ENCODE results near the gene LKAAEAR1. TPM values are rescaled to one million over a fixed set of nuclear protein-coding genes. Genes with fewer than 3 reads are reported as not detected.

The LKAAEAR1 gene
- total RNA-seq, 2 donors from 2014 or later, result 10.2 TPM; not detected in 1

DNA sequence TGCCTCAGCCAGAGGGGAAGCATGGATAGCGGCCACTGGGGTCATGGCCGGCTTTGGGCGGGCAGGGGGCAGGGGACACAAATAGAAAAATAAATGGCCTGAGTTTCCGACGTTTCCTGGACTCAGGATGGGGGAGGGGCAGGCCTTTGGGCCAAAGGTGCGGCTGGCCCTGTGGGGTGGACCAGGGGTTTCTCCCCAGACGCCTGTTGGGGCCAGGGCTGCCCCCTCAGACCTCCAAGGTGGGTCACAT lies 27.6 kb downstream of the LKAAEAR1 start:
- H3K36me3 ChIP-seq, result no peaks in the 10 kb centered on the region
- no peak for DNase-seq (ENCODE audit: low spot score)
- peaks cover 9% of the 10 kb centered on the region for H3K27me3 ChIP-seq (replicated peaks; ENCODE audit: insufficient read depth)
- H3K4me1 ChIP-seq (replicated peaks), result peaks cover 6% of the 10 kb centered on the region
- H3K27ac ChIP-seq, result no peak overlapping the region
- no peak overlapping the region for H3K4me3 ChIP-seq
- intact Hi-C loops (cut with DNase I), result no loop called here
- H3K9me3 ChIP-seq, result no peaks in the 10 kb centered on the region
- WGBS, result 58% methylated on average over 7 of the region's 7 CpGs
- TF ChIP-seq POLR2AphosphoS5 (IDR thresholded peaks at IDR 0.05) (no peak), POLR2A (IDR thresholded peaks at IDR 0.05) (no peak)
- TF ChIP-seq, protein P1, sequence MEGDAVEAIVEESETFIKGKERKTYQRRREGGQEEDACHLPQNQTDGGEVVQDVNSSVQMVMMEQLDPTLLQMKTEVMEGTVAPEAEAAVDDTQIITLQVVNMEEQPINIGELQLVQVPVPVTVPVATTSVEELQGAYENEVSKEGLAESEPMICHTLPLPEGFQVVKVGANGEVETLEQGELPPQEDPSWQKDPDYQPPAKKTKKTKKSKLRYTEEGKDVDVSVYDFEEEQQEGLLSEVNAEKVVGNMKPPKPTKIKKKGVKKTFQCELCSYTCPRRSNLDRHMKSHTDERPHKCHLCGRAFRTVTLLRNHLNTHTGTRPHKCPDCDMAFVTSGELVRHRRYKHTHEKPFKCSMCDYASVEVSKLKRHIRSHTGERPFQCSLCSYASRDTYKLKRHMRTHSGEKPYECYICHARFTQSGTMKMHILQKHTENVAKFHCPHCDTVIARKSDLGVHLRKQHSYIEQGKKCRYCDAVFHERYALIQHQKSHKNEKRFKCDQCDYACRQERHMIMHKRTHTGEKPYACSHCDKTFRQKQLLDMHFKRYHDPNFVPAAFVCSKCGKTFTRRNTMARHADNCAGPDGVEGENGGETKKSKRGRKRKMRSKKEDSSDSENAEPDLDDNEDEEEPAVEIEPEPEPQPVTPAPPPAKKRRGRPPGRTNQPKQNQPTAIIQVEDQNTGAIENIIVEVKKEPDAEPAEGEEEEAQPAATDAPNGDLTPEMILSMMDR (IDR thresholded peaks at IDR 0.05), result no peak

DNA sequence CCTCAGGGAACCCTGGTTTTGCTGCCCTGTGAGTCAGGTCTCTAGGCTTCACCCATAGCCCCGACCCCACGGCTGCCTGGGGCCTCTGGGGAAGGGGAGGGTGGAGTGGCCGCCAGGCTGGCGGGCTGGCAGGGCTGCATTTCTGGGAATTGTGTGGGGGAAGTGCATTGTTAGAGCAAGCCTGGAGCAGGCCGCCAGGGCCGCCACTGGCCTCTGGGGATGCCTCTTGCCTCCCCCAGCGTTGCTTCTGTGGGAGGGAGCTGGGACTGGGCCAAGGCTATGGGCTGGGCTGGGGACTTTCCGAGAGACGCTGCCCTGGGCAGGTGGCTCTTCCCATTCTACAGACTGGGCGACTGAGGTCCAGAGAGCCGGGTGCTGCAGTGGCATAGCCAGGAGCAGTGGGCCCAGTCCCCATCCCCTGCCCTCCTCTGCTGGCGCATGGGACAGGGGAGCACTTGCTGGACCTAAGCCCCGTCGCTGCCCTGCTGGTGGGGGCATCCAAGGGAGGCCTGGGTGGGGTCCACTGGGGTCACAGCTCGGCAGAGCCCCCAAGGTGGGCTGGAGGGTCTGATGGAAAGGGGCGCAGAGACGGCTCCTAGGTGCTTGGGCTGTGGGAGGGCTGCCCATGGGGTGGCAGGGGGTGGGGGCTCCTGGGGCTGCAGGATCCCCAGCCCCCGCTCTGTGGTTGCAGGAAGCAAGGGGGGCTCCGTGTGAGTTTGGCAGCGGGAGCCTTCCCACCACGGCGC lies 28.1 kb downstream of the LKAAEAR1 start:
- Histone ChIP-seq H3K27ac (no peak overlapping the region), H3K9me3 (no peaks in the 10 kb centered on the region), H3K4me1 (replicated peaks) (peaks cover 6% of the 10 kb centered on the region), H3K27me3 (replicated peaks; ENCODE audit: insufficient read depth) (peaks cover 9% of the 10 kb centered on the region), H3K4me3 (no peak overlapping the region), H3K36me3 (no peaks in the 10 kb centered on the region)
- 43% methylated on average over 14 of the region's 22 CpGs for WGBS
- DNase-seq (ENCODE audit: low spot score), result no peak
- intact Hi-C loops (cut with DNase I), result no loop called here
- TF ChIP-seq, protein P1 (IDR thresholded peaks at IDR 0.05), result no peak
- no peak for TF ChIP-seq POLR2A (IDR thresholded peaks at IDR 0.05)
- no peak for TF ChIP-seq POLR2AphosphoS5 (IDR thresholded peaks at IDR 0.05)

DNA sequence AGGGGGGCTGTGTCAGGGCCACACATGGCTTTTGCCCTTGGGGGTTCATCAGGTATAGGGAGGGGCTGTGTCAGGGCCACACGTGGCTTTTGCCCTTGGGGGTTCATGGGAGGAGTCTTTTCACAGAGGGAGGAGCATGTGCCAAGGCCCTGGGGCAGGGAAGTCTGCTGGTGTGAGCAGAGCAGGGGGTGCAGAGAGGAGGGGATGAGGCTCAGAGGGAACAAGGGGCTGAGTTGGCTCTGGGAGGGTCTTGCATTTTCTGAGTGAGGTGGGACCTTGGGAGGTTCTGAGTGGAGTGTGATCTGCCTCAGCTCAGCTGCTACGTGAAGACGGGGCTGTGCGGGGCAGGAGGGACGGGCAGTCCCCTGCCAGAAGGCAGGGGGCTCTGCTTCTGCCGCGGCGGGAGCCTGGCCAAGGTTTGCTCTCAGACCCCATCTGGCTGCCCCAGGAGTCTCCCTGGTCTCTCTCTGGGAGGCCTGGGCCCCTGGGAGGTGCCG lies 28.8 kb downstream of the LKAAEAR1 start:
- peaks cover 12% of the 10 kb centered on the region for H3K27me3 ChIP-seq (replicated peaks; ENCODE audit: insufficient read depth)
- intact Hi-C loops (cut with DNase I), result no loop called here

DNA sequence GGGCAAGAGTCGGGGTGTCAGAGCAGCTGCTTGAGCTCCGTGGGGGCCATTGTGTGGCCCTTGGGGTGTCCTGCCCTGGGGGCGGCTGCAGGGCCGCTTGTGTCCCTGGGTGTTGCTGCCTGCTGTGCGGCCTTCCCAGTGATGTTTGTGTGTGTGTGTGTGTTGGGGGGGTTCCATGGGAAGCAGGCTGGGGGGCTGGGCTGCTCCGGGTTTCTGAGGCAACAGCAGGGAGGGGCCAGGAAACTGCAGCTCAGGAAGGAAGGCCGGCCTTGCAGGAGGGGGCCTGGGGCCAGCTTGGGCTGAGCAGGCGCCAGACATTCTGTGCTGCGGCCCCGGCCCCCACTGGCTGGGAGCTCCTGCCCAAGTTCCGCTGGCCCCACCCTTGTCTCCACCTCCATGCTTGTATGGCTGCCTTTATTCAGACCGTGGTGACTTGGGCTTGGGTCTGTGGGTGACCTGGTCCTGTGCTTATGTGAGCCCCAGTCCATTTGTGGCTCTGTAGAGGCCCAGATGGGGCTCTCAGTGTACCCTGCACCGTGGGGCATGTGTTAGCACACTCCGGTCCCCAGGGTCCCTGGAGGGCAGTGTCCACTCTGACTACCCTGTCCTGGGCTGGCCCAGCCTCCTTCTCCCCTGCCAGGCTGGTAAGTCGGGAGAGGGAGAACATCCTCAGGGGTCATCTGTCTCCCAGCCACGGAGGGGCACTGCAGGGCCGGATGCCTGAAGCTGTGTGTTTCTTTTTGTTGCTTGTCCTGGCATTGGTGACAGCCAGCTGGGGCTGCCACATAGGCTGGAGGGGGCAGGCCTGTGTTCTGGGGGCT lies 30.1 kb downstream of the LKAAEAR1 start:
- H3K4me1 ChIP-seq (replicated peaks), result peaks cover 6% of the 10 kb centered on the region
- 45% methylated on average over 17 of the region's 17 CpGs for WGBS
- no peak for TF ChIP-seq POLR2AphosphoS5 (IDR thresholded peaks at IDR 0.05)
- peaks cover 16% of the 10 kb centered on the region for H3K27me3 ChIP-seq (replicated peaks; ENCODE audit: insufficient read depth)
- no peak for DNase-seq (ENCODE audit: low spot score)
- no peak overlapping the region for H3K4me3 ChIP-seq
- H3K36me3 ChIP-seq, result no peaks in the 10 kb centered on the region
- intact Hi-C loops (cut with DNase I), result no loop called here
- no peak overlapping the region for H3K27ac ChIP-seq
- H3K9me3 ChIP-seq, result no peaks in the 10 kb centered on the region

More for the DNA sequence above, 28.8 kb downstream of the LKAAEAR1 start:
- no peak for TF ChIP-seq POLR2A (IDR thresholded peaks at IDR 0.05)
- TF ChIP-seq, protein P1 (IDR thresholded peaks at IDR 0.05), result no peak
- TF ChIP-seq POLR2AphosphoS5 (IDR thresholded peaks at IDR 0.05), result no peak
- no peak overlapping the region for H3K4me3 ChIP-seq
- H3K27ac ChIP-seq, result no peak overlapping the region
- WGBS, result 68% methylated on average over 9 of the region's 9 CpGs
- peaks cover 6% of the 10 kb centered on the region for H3K4me1 ChIP-seq (replicated peaks)
- H3K36me3 ChIP-seq, result no peaks in the 10 kb centered on the region
- no peaks in the 10 kb centered on the region for H3K9me3 ChIP-seq
- no peak for DNase-seq (ENCODE audit: low spot score)

DNA sequence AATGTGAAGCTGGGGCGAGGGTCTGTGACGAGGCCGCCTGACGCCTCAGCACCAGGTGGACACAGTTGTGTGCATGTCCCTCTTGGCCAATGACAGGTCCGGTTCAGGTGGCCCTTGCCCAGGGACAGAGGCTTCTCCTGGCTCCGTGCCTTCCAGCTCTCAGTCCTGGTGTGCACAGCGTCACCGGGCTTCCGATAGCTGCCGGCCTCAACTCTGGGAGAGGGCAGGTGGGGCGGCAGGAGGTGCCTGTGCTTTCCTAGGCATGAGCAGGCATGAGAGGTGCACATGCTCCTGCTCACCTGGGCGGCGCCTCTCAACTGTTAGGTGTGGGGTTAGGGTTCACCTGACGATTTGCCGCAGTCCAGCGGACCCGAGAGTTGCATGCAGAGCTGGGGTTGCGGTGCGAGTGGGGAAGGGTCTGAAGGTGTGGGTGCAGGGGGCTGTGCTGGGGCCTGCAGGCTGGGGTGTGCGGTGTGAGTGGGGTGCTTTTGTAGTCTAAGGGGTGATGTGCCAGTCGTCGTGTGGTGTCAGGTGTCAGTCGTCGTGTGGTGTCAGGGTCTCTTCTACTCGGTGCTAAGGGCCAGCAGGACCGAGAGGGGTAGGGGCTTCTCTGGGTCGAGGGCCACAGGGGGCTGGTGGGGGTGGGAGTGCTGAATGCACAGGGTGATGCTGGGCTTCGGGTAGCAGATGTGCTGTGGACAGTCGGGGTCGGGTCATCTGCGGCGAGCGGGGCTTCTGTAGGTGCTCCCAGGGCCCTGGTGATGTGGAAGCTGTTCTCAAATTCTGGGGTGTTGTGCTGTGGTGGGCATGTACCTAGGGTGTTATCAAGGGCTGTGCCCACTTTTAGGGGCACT lies 31.0 kb downstream of the LKAAEAR1 start:
- Histone ChIP-seq H3K4me1 (replicated peaks) (peaks cover 7% of the 10 kb centered on the region), H3K27ac (no peak overlapping the region), H3K27me3 (replicated peaks; ENCODE audit: insufficient read depth) (peaks cover 19% of the 10 kb centered on the region), H3K36me3 (no peaks in the 10 kb centered on the region), H3K9me3 (no peaks in the 10 kb centered on the region), H3K4me3 (no peak overlapping the region)
- no peak for DNase-seq (ENCODE audit: low spot score)
- intact Hi-C loops (cut with DNase I), result no loop called here
- no peak for TF ChIP-seq POLR2AphosphoS5 (IDR thresholded peaks at IDR 0.05)
- TF ChIP-seq, protein P1 (IDR thresholded peaks at IDR 0.05), result no peak
- no peak for TF ChIP-seq POLR2A (IDR thresholded peaks at IDR 0.05)
- WGBS, result 75% methylated on average over 32 of the region's 33 CpGs
